ELF-1 (cell line): ENCODE data around the gene CHMP1A.
"Not testable (repeated sequence)": the region's sequence is repeated elsewhere in the genome, so short reads cannot be mapped to it uniquely, and the experiment has no call there.

Experiments
- DNase-seq: peaks from one replicate; pipeline ENCODE4 v3.0.0-alpha.2; 2016; ENCODE audit warnings: low read depth, low spot score

Gene CHMP1A

GRCh38 chr16:89691986-89692569, 34.6 kb upstream of the CHMP1A start:
- DNase-seq, result peak; percentile 32

GRCh38 chr16:89691231-89691985, 33.9 kb upstream of the CHMP1A start:
- no peak for DNase-seq

GRCh38 chr16:89690392-89690901, 32.9 kb upstream of the CHMP1A start:
- no peak for DNase-seq

GRCh38 chr16:89689621-89690020, 32.1 kb upstream of the CHMP1A start:
- not testable (repeated sequence) for DNase-seq

- no peak for DNase-seq
Observed at GRCh38 chr16:89689142-89689541, 31.6 kb upstream of the CHMP1A start.

- DNase-seq, result no peak
Observed at GRCh38 chr16:89688395-89688794, 30.9 kb upstream of the CHMP1A start.

- peak; percentile 71 for DNase-seq
Observed at GRCh38 chr16:89687092-89687940, 29.8 kb upstream of the CHMP1A start.

GRCh38 chr16:89686520-89687091, 29.1 kb upstream of the CHMP1A start, which contains the start of gene CDK10:
CDK10 (plus strand) TSS chr16:89686689; CDS start chr16:89686711, 22 bp downstream.
- peak; percentile 96 for DNase-seq

DNA sequence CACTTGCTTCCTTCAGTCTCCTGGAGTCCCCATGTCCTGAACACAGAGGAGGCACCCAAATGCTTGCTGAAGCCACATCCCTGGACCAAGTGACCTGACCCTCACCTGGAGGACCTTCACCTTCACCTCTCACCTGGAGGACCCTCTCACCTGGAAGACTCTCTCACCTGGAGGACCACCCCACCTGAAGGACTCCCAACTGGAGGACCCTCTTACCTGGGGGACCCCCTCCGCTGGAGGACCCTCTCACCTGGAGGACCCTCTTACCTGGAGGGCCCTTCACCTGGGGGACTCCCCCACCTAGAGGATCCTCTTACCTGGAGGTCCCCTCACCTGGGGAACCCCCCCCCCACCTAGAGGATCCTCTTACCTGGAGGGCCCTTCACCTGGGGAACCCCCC, 28.4 kb upstream of the CHMP1A start:
- DNase-seq, result no peak

- no peak for DNase-seq
Observed at GRCh38 chr16:89678258-89678657, 20.8 kb upstream of the CHMP1A start.

DNA sequence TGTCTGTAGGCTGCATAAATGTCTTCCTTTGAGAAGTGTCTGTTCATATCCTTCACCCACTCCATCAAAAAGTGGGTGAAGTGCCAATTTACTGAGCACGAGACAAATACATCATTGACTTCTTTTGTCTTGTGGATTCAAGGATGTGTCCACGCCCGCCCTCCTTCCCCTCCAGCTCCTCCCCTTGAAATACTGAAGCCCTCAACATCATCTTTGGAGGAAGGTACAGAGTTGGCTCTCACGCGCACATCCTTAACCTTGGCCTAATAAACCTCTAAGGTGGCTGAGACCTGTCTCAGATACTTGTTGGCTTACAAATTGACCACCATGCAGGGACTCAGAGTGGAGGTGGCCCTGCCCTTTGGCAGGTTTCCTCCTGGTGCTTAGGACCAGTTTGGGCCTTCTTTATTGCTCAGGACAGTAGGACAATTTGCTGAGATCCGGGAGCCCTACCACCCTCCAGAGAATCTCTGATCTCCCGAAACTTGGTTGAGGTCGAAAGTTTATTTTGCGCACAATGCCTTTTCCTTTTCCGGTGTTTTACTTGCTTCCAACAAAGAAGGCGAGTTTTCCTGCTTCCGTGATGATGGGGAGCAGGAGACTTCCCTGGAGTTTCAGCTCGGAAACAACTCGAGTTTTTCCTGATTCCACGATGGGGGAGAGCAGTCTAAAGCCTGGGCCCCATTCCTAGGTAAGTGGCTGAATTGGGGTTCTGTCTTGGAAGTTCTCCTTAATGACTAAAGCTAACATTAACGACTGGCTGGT, 14.9 kb upstream of the CHMP1A start:
- no peak for DNase-seq

DNA sequence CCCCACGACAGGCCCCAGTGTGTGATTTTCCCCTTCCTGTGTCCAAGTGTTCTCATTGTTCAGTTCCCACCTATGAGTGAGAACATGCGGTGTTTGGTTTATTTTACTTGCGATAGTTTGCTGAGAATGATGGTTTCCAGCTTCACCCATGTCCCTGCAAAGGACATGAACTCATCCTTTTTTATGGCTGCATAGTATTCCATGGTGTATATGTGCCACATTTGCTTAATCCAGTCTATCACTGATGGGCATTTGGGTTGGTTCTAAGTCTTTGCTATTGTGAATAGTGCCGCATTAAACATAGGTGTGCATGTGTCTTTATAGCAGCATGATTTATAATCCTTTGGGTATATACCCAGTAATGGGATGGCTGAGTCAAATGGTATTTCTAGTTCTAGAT, 14.1 kb upstream of the CHMP1A start:
- DNase-seq, result not testable (repeated sequence)

DNA sequence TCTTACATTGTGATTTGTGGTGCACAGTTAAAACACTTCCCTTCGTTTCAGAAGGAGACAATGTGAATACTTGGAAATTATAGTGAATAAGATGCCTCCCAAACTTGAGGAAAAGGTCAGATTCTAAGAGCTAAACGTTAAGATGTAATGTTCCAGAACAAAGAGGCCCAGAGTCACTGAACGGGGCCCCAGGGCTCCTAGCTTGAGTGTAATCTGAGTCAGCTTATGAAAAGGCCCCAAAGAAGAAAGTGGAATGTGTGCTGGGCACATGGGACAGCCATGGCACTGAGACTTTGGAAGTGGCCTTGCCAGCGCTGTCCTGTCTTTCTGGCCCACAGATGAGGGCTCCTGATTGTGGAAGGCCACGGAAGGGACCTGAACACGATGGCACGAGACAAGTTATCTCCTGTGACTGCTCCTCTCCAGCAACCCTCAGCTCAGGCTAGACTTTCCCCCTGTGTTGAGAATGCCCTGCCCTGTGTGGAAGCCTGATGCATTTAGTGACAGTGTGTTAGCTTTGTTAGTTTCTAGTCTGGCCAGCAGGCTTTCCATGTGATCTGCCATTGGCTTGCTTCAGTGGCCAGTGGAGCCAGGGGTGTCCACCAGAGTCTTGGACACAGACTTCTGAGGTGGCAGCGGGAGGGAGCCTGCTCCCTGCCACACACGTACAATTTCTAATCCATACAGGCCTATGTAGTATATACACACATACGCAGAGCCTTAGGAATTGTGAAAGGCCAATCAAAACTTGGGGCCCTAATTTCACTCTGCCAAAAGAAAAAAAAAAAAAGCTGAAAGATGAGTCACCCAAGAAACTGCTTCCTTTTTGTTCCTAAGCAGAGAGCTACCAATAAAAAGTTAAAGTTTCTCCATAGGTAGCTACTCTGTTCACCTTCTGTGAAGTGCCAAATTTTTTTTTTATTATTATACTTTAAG, 13.3 kb upstream of the CHMP1A start:
- DNase-seq, result no peak

DNA sequence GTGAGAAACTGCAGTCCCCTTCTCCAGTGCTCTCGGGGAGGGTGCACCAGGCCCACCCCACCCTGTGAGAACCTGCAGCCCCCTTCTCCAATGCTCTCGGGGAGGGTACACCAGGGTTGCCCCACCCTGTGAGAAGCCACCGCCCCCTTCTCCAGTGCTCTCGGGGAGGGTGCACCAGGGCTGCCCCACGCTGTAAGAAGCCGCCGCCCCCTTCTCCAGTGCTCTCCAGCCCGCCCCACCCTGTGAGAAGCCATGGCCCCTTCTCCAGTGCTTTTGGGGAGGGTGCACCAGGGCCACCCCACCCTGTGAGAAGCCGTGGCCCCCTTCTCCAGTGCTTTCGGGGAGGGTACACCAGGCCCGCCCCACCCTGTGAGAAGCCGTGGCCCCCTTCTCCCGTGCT, 12.2 kb upstream of the CHMP1A start:
- no peak for DNase-seq

DNA sequence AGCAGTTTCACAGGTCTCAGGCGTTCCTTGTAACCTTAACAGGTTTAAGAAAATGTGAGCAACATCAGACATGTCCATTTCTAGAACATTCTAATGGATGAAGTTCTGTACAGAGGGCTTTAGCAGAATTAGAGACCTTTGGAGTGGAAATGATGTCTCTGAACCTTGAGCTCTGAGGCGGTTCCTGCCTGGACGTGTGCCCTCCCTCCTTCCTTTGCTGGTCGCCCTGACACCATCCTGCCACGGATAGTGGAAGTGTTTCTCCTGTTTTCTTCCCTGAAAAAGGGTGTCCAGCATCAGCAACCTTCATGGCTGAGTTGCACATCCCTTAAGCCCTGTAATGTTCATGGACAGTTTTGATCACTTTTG, 11.3 kb upstream of the CHMP1A start:
- no peak for DNase-seq

- no peak for DNase-seq
Observed at GRCh38 chr16:89667633-89668032, 10.1 kb upstream of the CHMP1A start.

DNA sequence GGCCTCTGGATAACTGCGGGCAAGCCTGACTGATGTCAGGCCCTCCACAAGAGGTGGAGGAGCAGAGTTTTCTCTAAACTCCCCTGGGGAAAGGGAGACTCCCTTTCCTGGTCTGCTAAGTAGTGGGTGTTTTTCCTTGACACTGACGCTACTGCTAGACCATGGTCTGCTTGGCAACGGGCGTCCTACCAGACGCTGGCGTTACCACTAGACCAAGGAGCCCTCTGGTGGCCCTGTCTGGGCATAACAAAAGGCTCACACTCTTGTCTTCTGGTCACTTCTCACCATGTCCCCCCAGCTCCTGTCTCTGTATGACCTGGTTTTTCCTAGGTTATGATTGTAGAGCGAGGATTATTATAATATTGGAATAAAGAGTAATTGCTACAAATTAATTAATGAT, 9.5 kb upstream of the CHMP1A start:
- peak; percentile 60 for DNase-seq

DNA sequence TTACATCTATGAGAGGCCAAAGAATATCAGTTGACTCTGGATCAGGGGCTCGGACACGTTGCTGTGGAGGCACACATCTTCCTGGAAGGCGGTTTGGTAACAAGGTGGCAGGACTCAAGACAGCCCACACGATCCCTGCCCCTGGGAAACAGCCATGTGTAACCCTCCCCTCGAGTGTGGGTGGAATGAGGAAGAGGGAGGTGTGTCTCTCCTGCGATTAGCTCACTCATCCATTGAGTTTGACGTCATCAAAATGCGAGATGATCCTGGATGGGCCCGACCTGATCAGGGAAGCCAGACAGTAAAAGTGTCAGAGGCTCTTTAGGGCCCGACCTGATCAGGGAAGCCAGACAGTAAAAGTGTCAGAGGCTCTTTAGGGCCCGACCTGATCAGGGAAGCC, 6.7 kb upstream of the CHMP1A start:
- DNase-seq, result not testable (repeated sequence)

GRCh38 chr16:89661215-89661614, 3.7 kb upstream of the CHMP1A start:
- no peak for DNase-seq

DNA sequence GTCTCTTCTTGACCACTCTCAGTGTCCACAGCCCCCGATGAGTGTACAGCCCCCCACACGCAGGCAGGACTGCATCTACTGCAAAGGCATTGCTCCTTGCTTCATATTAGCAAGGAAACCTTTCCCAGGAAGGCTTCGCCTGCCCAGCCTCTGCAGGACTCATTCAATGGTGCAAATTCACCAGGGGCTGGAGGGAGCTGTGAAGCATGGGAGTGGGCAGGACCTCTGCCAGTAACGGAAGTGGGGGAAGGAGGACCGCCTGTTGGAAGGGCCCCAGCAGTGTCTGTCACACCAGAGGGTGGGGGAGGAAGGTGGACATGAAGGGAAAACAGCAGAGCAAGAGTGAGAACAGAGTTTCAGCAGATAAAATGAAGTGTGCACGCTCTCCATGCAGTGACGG, 2.6 kb upstream of the CHMP1A start:
- DNase-seq, result no peak
